K562 (cell line): ENCODE measurements around the gene GPRIN1. TPM values are rescaled to one million over a fixed set of nuclear protein-coding genes. Genes with fewer than 3 reads are reported as not detected.

ENCODE experiments used
- CBFA2T3 ChIP-seq: fragments of 450-650 bp; IDR thresholded peaks from 2 replicates; pipeline ENCODE4 v1.6.1; 2017
- CBX8 ChIP-seq: fragments of 200-600 bp; sonication (generic); IDR thresholded peaks from 2 replicates; pipeline ENCODE4 v1.6.1; 2012; ENCODE audit warnings: borderline replicate concordance, mixed run types, low read depth, mild to moderate bottlenecking, moderate library complexity, mixed read lengths, low read length, control low read depth, inconsistent platforms; ENCODE audit not compliant: poor library complexity, severe bottlenecking; ENCODE audit errors: extremely low read depth
- EWSR1 ChIP-seq: fragments of 450-650 bp; IDR thresholded peaks from 2 replicates; pipeline ENCODE4 v1.6.1; 2018; ENCODE audit warnings: borderline replicate concordance, mild to moderate bottlenecking, low read depth, moderate library complexity; ENCODE audit not compliant: partially characterized antibody
- NFYB ChIP-seq: IDR thresholded peaks from 2 replicates; pipeline ENCODE4 v1.6.1; 2011; ENCODE audit warnings: mild to moderate bottlenecking, moderate library complexity; ENCODE audit not compliant: insufficient read length; ENCODE audit errors: extremely low read depth
- NUFIP1 ChIP-seq: fragments of 450-650 bp; IDR thresholded peaks from 2 replicates; pipeline ENCODE4 v1.6.1; 2018; ENCODE audit not compliant: partially characterized antibody
- RBM25 ChIP-seq: fragments of 200-400 bp; formaldehyde crosslinking; IDR thresholded peaks from 2 replicates; pipeline ENCODE4 v1.6.1; 2018; ENCODE audit warnings: low read length, low read depth, moderate library complexity; ENCODE audit not compliant: severe bottlenecking
- TGIF2 ChIP-seq: sonication (generic); formaldehyde crosslinking; IDR thresholded peaks from 2 replicates; pipeline ENCODE4 v1.8.1; 2022; ENCODE audit warnings: mild to moderate bottlenecking, missing genetic modification reagents, moderate library complexity
- polyA plus RNA-seq, 8 experiments: library from polyadenylated mRNA; depleted of rRNA in 4 of 8; stranded (reverse) in 5 of 8; unstranded in 3 of 8; fragments of >200 nt; fragmentation: Nextera tagmentation in 2 of 8; fragmentation: Illumina TruSeq in 1 of 8; extraction: Ambion mirVana in 2 of 8; extraction: Trizol in 1 of 8; gene quantifications; 2 replicates each; pipeline versions ENCODE4 v1.2.1 to v1.2.3, GENCODE V29; 2011 to 2014; ENCODE audit warnings: inconsistent platforms in 1 of 8, missing spikeins in 1 of 8
- total RNA-seq, 7 experiments: library from RNA; depleted of rRNA in 6 of 7; stranded (reverse); fragments of >200 nt in 6 of 7; fragmentation: Illumina TruSeq in 2 of 7; extraction: Trizol in 2 of 7; gene quantifications; 2 replicates each; pipeline versions ENCODE4 v1.2.1 to v1.2.3, GENCODE V29; 2011 to 2021; ENCODE audit warnings: low replicate concordance in 1 of 7
- TF ChIP-seq, protein P1 (sequence below): fragments of 450-650 bp; IDR thresholded peaks from 2 replicates; pipeline ENCODE4 v1.7.1; 2018; ENCODE audit warnings: mild to moderate bottlenecking, low read depth; ENCODE audit not compliant: partially characterized antibody
- TF ChIP-seq, protein P2 (sequence below), 2 experiments: fragments of 450-650 bp in 1 of 2; IDR thresholded peaks; 2 replicates each; pipeline ENCODE4 v1.6.1; 2011 to 2017; ENCODE audit warnings: low read depth in 2 of 2, antibody characterized with exemption in 1 of 2, borderline replicate concordance in 1 of 2, low read length in 1 of 2, mild to moderate bottlenecking in 1 of 2, mixed read lengths in 1 of 2; ENCODE audit not compliant: control insufficient read depth in 1 of 2

Gene GPRIN1
- total and polyA plus RNA-seq, 9 of the 15 experiments (the other 6 are each of a cell fraction or from before 2014, with no cell fraction given): 0.15 to 11.6 (median 4.4) TPM

DNA sequence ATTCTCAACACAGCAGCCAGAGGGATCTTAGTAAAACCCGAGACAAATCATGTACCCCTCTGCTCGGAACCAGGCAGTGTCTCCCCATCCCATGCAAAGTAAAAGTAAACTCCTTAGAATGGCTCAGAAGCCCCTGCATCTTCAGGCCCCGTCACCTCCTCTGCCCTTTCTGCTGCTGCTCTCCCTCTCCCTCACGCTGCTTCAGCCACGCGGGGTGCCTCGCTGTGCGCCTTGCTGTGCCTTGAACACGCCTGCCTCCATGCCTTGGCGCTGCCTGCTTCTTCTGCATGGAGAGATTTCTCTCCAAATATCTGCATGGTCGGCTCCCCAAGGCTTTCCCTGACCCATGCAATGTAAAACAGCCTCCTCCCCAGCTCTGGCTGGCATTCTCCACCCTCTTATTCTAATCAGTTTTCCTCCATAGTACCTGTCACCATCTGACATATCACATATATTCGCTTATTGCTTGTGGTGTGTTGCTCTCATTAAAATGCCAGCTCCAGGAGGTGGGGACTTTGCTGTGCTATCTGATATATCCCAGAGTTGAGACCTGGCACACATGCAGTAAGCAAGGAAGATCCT, 8.0 kb downstream of the GPRIN1 start (continued):
- TF ChIP-seq, protein P1, sequence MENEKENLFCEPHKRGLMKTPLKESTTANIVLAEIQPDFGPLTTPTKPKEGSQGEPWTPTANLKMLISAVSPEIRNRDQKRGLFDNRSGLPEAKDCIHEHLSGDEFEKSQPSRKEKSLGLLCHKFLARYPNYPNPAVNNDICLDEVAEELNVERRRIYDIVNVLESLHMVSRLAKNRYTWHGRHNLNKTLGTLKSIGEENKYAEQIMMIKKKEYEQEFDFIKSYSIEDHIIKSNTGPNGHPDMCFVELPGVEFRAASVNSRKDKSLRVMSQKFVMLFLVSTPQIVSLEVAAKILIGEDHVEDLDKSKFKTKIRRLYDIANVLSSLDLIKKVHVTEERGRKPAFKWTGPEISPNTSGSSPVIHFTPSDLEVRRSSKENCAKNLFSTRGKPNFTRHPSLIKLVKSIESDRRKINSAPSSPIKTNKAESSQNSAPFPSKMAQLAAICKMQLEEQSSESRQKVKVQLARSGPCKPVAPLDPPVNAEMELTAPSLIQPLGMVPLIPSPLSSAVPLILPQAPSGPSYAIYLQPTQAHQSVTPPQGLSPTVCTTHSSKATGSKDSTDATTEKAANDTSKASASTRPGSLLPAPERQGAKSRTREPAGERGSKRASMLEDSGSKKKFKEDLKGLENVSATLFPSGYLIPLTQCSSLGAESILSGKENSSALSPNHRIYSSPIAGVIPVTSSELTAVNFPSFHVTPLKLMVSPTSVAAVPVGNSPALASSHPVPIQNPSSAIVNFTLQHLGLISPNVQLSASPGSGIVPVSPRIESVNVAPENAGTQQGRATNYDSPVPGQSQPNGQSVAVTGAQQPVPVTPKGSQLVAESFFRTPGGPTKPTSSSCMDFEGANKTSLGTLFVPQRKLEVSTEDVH: no peak
- TF ChIP-seq EWSR1 (no peak), RBM25 (no peak), NFYB (no peak), NUFIP1 (no peak), TGIF2 (CRISPR knock-in tag) (no peak), CBFA2T3 (no peak), CBX8 (no peak)
- TF ChIP-seq, protein P2, sequence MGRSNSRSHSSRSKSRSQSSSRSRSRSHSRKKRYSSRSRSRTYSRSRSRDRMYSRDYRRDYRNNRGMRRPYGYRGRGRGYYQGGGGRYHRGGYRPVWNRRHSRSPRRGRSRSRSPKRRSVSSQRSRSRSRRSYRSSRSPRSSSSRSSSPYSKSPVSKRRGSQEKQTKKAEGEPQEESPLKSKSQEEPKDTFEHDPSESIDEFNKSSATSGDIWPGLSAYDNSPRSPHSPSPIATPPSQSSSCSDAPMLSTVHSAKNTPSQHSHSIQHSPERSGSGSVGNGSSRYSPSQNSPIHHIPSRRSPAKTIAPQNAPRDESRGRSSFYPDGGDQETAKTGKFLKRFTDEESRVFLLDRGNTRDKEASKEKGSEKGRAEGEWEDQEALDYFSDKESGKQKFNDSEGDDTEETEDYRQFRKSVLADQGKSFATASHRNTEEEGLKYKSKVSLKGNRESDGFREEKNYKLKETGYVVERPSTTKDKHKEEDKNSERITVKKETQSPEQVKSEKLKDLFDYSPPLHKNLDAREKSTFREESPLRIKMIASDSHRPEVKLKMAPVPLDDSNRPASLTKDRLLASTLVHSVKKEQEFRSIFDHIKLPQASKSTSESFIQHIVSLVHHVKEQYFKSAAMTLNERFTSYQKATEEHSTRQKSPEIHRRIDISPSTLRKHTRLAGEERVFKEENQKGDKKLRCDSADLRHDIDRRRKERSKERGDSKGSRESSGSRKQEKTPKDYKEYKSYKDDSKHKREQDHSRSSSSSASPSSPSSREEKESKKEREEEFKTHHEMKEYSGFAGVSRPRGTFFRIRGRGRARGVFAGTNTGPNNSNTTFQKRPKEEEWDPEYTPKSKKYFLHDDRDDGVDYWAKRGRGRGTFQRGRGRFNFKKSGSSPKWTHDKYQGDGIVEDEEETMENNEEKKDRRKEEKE (IDR thresholded peaks at IDR 0.05; ENCODE audit: borderline replicate concordance in 1 of 2, control insufficient read depth in 1 of 2, low read depth in 2 of 2, low read length in 1 of 2): no peak
